GM12801 (cell line): Measurements from ENCODE around the gene MKLN1.
A peak's percentile ranks its signal among the peaks of the same experiment; 100 is the strongest.

Experiments
- CTCF ChIP-seq: IDR thresholded peaks from one replicate; pipeline ENCODE4 v1.5.1; 2011; ENCODE audit warnings: control low read depth; ENCODE audit not compliant: insufficient read length; ENCODE audit errors: extremely low read depth

The MKLN1 gene

GRCh38 chr7:131511071-131511470, 183.4 kb downstream of the MKLN1 start:
- no peak for TF ChIP-seq CTCF

GRCh38 chr7:131511774-131512535, 184.3 kb downstream of the MKLN1 start:
- no peak for TF ChIP-seq CTCF

- peak; percentile 77 for TF ChIP-seq CTCF
These were observed 185.8 kb downstream of the MKLN1 start for GRCh38 chr7:131513245-131514061.

- no peak for TF ChIP-seq CTCF
These were observed 189.7 kb downstream of the MKLN1 start for GRCh38 chr7:131517218-131517923.

GRCh38 chr7:131518626-131519025, 190.9 kb downstream of the MKLN1 start:
- TF ChIP-seq CTCF: no peak

- TF ChIP-seq CTCF: no peak
These were observed 194.0 kb downstream of the MKLN1 start for GRCh38 chr7:131521651-131522163.
